ENCODE data around the gene CARD9. TPM values are rescaled to one million over a fixed set of nuclear protein-coding genes. Genes with fewer than 3 reads are reported as not detected.

The CARD9 gene
- total RNA-seq, 1 experiment from 2014 or later, result 1.2 TPM

DNA sequence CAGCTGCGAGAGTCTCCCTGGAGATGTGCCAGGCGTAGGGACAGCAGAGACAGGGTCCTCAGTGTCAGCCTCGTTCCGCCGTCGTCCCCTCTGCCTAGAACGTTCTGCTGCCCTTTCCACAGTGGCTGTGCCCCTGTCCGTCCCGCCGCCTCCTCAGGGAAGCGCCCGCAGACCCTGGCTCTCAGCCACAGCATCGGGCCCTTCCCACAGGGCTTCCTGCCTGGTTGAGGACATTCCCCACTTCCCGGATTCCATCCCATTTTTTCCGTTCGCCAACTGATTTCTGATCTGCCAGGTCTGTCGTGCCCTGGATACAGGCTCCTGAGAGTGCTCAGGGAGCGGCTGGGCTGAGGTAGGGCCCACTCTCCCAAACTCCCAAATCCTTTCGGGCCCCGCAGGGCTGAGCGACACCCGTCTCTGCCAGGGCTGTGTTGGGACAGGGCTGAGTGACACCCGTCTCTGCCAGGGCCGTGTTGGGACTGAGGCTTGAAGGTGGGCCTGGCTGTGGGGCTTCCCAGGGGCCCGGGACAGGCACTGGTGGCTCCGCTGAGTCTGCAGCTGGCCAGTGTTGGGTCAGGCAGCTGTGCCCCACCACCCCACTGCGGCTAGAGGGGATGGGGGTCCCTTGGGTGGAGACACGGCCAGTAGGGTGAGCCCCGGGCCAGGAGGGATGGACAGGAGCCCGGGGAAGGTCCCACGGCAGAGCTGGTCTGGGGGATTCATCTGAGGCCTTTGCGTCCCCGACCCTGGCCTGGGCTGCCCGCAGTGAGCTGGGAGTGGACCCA lies 25.8 kb downstream of the CARD9 start:
- Mint-ChIP-seq H3K27ac (ENCODE audit: unreplicated experiment) (no peak overlapping the region), H3K4me3 (ENCODE audit: low read depth, unreplicated experiment) (no peak overlapping the region), H3K36me3 (ENCODE audit: insufficient read depth, unreplicated experiment) (no peaks in the 10 kb centered on the region), H3K27me3 (ENCODE audit: unreplicated experiment) (no peaks in the 10 kb centered on the region), H3K9me3 (ENCODE audit: low read depth, unreplicated experiment) (no peaks in the 10 kb centered on the region), H3K4me1 (ENCODE audit: low read depth, unreplicated experiment) (no peaks in the 10 kb centered on the region)
- no peak for DNase-seq
- BruUV-seq (replicated peaks), result no TSS peak
- CTCF ChIA-PET, result no interaction called here
- TF ChIP-seq, protein P1, sequence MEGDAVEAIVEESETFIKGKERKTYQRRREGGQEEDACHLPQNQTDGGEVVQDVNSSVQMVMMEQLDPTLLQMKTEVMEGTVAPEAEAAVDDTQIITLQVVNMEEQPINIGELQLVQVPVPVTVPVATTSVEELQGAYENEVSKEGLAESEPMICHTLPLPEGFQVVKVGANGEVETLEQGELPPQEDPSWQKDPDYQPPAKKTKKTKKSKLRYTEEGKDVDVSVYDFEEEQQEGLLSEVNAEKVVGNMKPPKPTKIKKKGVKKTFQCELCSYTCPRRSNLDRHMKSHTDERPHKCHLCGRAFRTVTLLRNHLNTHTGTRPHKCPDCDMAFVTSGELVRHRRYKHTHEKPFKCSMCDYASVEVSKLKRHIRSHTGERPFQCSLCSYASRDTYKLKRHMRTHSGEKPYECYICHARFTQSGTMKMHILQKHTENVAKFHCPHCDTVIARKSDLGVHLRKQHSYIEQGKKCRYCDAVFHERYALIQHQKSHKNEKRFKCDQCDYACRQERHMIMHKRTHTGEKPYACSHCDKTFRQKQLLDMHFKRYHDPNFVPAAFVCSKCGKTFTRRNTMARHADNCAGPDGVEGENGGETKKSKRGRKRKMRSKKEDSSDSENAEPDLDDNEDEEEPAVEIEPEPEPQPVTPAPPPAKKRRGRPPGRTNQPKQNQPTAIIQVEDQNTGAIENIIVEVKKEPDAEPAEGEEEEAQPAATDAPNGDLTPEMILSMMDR (IDR thresholded peaks at IDR 0.05; ENCODE audit: unreplicated experiment), result no peak
- intact Hi-C loops (cut with micrococcal nuclease; ENCODE audit: unreplicated experiment), result no loop called here

DNA sequence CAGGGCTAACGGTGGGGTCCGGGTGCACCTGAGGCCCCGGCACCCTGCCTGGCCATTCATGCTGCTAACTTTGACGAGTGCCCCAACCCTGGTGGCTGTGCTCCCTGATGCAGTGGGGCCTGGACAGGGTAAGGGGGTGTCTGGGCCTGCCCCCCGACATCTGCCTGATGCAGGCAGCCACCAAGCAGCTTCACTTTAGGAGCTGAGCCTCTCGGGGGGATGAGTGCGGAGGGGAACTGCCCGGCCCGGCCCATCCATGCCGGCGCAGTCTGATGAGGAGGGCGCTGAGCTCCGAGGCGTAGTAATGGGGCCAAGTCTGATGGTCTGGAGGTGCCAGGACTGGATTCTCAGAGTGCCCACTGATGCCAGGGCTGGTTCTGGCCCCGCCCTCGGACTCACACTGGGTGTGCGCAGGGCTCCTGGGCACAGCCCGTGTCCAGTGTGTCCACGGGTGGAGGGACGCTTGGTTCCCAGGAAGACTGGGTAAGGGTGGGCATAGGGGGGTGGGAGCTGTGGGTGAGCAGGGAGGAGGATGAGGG lies 26.5 kb downstream of the CARD9 start:
- no peak overlapping the region for H3K27ac Mint-ChIP-seq (ENCODE audit: unreplicated experiment)
- no TSS peak for BruUV-seq (replicated peaks)
- H3K36me3 Mint-ChIP-seq (ENCODE audit: insufficient read depth, unreplicated experiment), result no peaks in the 10 kb centered on the region
- CTCF ChIA-PET, result no interaction called here
- intact Hi-C loops (cut with micrococcal nuclease; ENCODE audit: unreplicated experiment), result no loop called here
- no peaks in the 10 kb centered on the region for H3K4me1 Mint-ChIP-seq (ENCODE audit: low read depth, unreplicated experiment)
- TF ChIP-seq, protein P1 (IDR thresholded peaks at IDR 0.05; ENCODE audit: unreplicated experiment), result no peak
- H3K9me3 Mint-ChIP-seq (ENCODE audit: low read depth, unreplicated experiment), result no peaks in the 10 kb centered on the region
- no peak for DNase-seq
- no peaks in the 10 kb centered on the region for H3K27me3 Mint-ChIP-seq (ENCODE audit: unreplicated experiment)
- H3K4me3 Mint-ChIP-seq (ENCODE audit: low read depth, unreplicated experiment), result no peak overlapping the region

DNA sequence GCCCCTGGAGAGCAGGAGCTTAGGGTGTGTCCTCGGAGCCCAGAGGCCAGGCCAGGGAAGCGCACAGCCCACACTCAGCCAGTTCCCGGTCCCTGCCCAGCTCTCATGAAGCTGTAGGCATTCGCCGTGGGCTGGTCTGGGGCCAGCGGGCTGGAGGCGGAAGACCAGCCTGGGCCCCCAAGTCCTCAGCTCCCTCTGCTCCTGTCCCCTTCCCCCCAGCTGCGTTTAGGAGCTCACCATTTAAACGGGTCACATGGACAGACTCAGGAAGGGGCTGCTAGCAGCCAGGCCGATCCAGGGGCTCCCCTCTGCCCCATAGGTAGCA lies 27.4 kb downstream of the CARD9 start:
- intact Hi-C loops (cut with micrococcal nuclease; ENCODE audit: unreplicated experiment), result no loop called here
- CTCF ChIA-PET, result interaction anchor here (0.9 to 1.6 kb wide), 6 partner anchors 9 to 141 kb away, joined by 3 to 7 read pairs (median 4); partner anchors contain the start of genes DNLZ, ENTR1 and PMPCA
- no TSS peak for BruUV-seq (replicated peaks)

DNA sequence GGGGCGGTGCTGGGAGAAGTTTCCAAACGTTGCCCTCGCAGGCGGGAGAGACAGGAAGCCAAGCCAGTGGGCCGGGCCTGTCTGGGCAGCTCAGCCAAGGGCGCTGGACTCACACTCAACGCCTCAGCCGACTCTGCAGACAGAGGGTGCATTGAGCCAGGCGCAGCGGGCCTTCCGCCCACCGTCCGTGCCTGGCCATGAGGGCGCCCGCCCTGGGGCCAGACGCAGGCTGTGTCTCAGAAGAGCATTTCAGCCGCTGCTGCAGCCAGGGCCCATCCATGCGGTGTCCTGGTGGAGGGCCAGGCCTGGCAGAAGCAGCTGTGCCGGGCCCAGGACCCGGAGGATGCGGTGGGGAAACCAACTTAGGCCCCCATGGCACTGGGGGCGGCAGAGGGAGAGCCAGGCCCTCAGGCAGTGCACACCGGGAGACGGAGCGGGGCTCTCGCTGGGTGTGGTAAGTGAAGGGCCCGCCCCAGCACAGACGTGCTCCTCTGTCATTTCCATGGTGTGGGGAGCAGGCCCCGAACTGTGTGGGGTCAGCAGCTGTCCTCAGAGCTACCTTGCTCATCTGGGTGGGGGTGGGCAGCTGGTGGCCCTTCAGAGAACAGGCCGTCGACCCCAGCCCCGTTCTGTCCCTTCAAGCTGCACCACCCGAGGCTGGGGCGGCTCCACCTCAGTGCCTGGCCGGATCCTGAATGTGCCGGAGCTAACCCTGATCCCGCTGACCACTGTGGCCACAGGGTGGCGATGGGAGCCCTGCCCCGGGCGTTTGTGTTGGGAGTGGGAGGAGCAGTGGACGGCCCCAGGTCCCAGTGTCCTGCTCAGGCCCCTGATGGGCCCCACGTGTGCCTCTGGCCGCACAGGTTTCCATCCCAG lies 27.9 kb downstream of the CARD9 start:
- Mint-ChIP-seq H3K36me3 (ENCODE audit: insufficient read depth, unreplicated experiment) (no peaks in the 10 kb centered on the region), H3K4me3 (ENCODE audit: low read depth, unreplicated experiment) (no peak overlapping the region), H3K9me3 (ENCODE audit: low read depth, unreplicated experiment) (no peaks in the 10 kb centered on the region), H3K27me3 (ENCODE audit: unreplicated experiment) (no peaks in the 10 kb centered on the region), H3K4me1 (ENCODE audit: low read depth, unreplicated experiment) (no peaks in the 10 kb centered on the region), H3K27ac (ENCODE audit: unreplicated experiment) (no peak overlapping the region)
- TF ChIP-seq, protein P1 (IDR thresholded peaks at IDR 0.05; ENCODE audit: unreplicated experiment), result peak; percentile 34
- intact Hi-C loops (cut with micrococcal nuclease; ENCODE audit: unreplicated experiment), result no loop called here
- DNase-seq, result peak; percentile 68
- no TSS peak for BruUV-seq (replicated peaks)
- CTCF ChIA-PET, result interaction anchor here (0.9 to 1.6 kb wide), 6 partner anchors 8 to 142 kb away, joined by 3 to 7 read pairs (median 4); partner anchors contain the start of genes DNLZ, ENTR1 and PMPCA

More for the DNA sequence above, 27.4 kb downstream of the CARD9 start:
- Mint-ChIP-seq H3K9me3 (ENCODE audit: low read depth, unreplicated experiment) (no peaks in the 10 kb centered on the region), H3K36me3 (ENCODE audit: insufficient read depth, unreplicated experiment) (no peaks in the 10 kb centered on the region), H3K4me1 (ENCODE audit: low read depth, unreplicated experiment) (no peaks in the 10 kb centered on the region), H3K27me3 (ENCODE audit: unreplicated experiment) (no peaks in the 10 kb centered on the region), H3K27ac (ENCODE audit: unreplicated experiment) (no peak overlapping the region), H3K4me3 (ENCODE audit: low read depth, unreplicated experiment) (no peak overlapping the region)
- no peak for DNase-seq
- TF ChIP-seq, protein P1 (IDR thresholded peaks at IDR 0.05; ENCODE audit: unreplicated experiment), result no peak
